Measurements from ENCODE around the gene FMNL1.

- TF ChIP-seq POLR2A (IDR thresholded peaks at IDR 0.05): no peak
- TF ChIP-seq CTCF (IDR thresholded peaks at IDR 0.05): no peak
- TF ChIP-seq POLR2AphosphoS5 (IDR thresholded peaks at IDR 0.05; ENCODE audit: insufficient read depth in 1 of 2, low read depth in 1 of 2): peak in 1 of 2 donors; percentile 3
These were observed 9.2 kb downstream of the FMNL1 start for GRCh38 chr17:45230787-45231480.
